H9 (cell line): ENCODE measurements around the gene TREML2. TPM values are rescaled to one million over a fixed set of nuclear protein-coding genes. Genes with fewer than 3 reads are reported as not detected.

Source experiments
- DNase-seq: peaks from one replicate; pipeline ENCODE4 v3.0.0-alpha.2; 2017
- H2AFZ ChIP-seq: one replicate; pipeline ENCODE4 v1.6.1; 2013; ENCODE audit warnings: mild to moderate bottlenecking, low read length, control low read depth, moderate library complexity
- H2AK5ac ChIP-seq: 2 replicates; pipeline ENCODE4 v1.6.1; 2013; ENCODE audit warnings: low read length, control low read depth, mixed read lengths; ENCODE audit not compliant: insufficient read length
- H2BK120ac ChIP-seq: one replicate; pipeline ENCODE4 v1.6.1; 2013; ENCODE audit warnings: low read depth, mild to moderate bottlenecking, low read length, control low read depth, inconsistent platforms; ENCODE audit not compliant: poor library complexity, severe bottlenecking
- H2BK12ac ChIP-seq: 2 replicates; pipeline ENCODE4 v1.6.1; 2013; ENCODE audit warnings: low read length, control low read depth, mixed read lengths, low read depth; ENCODE audit not compliant: insufficient read length
- H2BK15ac ChIP-seq: 2 replicates; pipeline ENCODE4 v1.6.1; 2013; ENCODE audit warnings: low read depth, low read length, control low read depth
- H2BK20ac ChIP-seq: one replicate; pipeline ENCODE4 v1.6.1; 2013; ENCODE audit warnings: low read depth, mild to moderate bottlenecking, low read length, control low read depth, inconsistent platforms; ENCODE audit not compliant: poor library complexity, severe bottlenecking
- H2BK5ac ChIP-seq: 2 replicates; pipeline ENCODE4 v1.6.1; 2013; ENCODE audit warnings: low read length, control low read depth, mixed read lengths; ENCODE audit not compliant: insufficient read length
- H3K14ac ChIP-seq: 2 replicates; pipeline ENCODE4 v1.6.1; 2013; ENCODE audit warnings: low read length, control low read depth; ENCODE audit not compliant: insufficient read depth
- H3K18ac ChIP-seq: 2 replicates; pipeline ENCODE4 v1.6.1; 2013; ENCODE audit warnings: low read depth, mild to moderate bottlenecking, mixed read lengths, low read length, control low read depth; ENCODE audit not compliant: insufficient read length
- H3K23ac ChIP-seq: 2 replicates; pipeline ENCODE4 v1.6.1; 2013; ENCODE audit warnings: low read length, control low read depth, mixed read lengths, low read depth; ENCODE audit not compliant: insufficient read length
- H3K23me2 ChIP-seq: 2 replicates; pipeline ENCODE4 v1.6.1; 2013; ENCODE audit warnings: low read depth, mild to moderate bottlenecking, mixed read lengths, low read length, control low read depth; ENCODE audit not compliant: insufficient read length, poor library complexity, severe bottlenecking
- H3K27ac ChIP-seq: 2 replicates; pipeline ENCODE4 v1.5.1; 2013; ENCODE audit warnings: low read length, control low read depth, mixed read lengths, low read depth; ENCODE audit not compliant: insufficient read length
- H3K27me3 ChIP-seq: 2 replicates; pipeline ENCODE4 v1.6.1; 2013; ENCODE audit warnings: low read length, control low read depth, inconsistent platforms; ENCODE audit not compliant: insufficient read depth
- H3K4ac ChIP-seq: 2 replicates; pipeline ENCODE4 v1.6.1; 2013; ENCODE audit warnings: low read depth, mild to moderate bottlenecking, control low read depth, inconsistent platforms, low read length, moderate library complexity
- H3K4me1 ChIP-seq: 2 replicates; pipeline ENCODE4 v1.6.1; 2013; ENCODE audit warnings: low read length, control low read depth, inconsistent platforms; ENCODE audit not compliant: insufficient read depth
- H3K4me2 ChIP-seq: 2 replicates; pipeline ENCODE4 v1.6.1; 2013; ENCODE audit warnings: low read length, control low read depth, mixed read lengths; ENCODE audit not compliant: insufficient read length, insufficient read depth
- H3K56ac ChIP-seq: 2 replicates; pipeline ENCODE4 v1.6.1; 2013; ENCODE audit warnings: low read depth, mild to moderate bottlenecking, mixed read lengths, low read length, control low read depth; ENCODE audit not compliant: insufficient read length
- H3K79me1 ChIP-seq: 2 replicates; pipeline ENCODE4 v1.6.1; 2013; ENCODE audit warnings: low read depth, mild to moderate bottlenecking, moderate library complexity, low read length, control low read depth, inconsistent platforms; ENCODE audit not compliant: insufficient read depth, poor library complexity, severe bottlenecking
- H3K79me2 ChIP-seq: 2 replicates; pipeline ENCODE4 v1.6.1; 2013; ENCODE audit warnings: low read length, control low read depth, inconsistent platforms; ENCODE audit not compliant: insufficient read depth
- H3K9ac ChIP-seq: 2 replicates; pipeline ENCODE4 v1.6.1; 2013; ENCODE audit warnings: low read length, control low read depth, mixed read lengths; ENCODE audit not compliant: insufficient read length; ENCODE audit errors: extremely low read depth
- H3K9me3 ChIP-seq: one replicate; pipeline ENCODE4 v1.6.1; 2013; ENCODE audit warnings: low read depth, low read length, inconsistent platforms; ENCODE audit not compliant: control insufficient read depth
- H3T11ph ChIP-seq: one replicate; pipeline ENCODE4 v1.6.1; 2013; ENCODE audit warnings: mild to moderate bottlenecking, low read length, control low read depth, inconsistent platforms
- H4K20me1 ChIP-seq: one replicate; pipeline ENCODE4 v1.6.1; 2013; ENCODE audit not compliant: control insufficient read depth, insufficient read length, insufficient read depth
- H4K5ac ChIP-seq: 2 replicates; pipeline ENCODE4 v1.6.1; 2013; ENCODE audit warnings: low read depth, mild to moderate bottlenecking, mixed read lengths, low read length, control low read depth; ENCODE audit not compliant: insufficient read length
- H4K8ac ChIP-seq: replicated peaks from 2 replicates; pipeline ENCODE4 v1.6.1; 2013; ENCODE audit warnings: low read length, control low read depth, mixed read lengths, low read depth; ENCODE audit not compliant: insufficient read length
- H4K91ac ChIP-seq: 2 replicates; pipeline ENCODE4 v1.6.1; 2013; ENCODE audit warnings: low read depth, mild to moderate bottlenecking, moderate library complexity, mixed read lengths, low read length, control low read depth; ENCODE audit not compliant: insufficient read length
- H3K27ac Mint-ChIP-seq, 3 experiments: 2 replicates in 2 of 3; 3 replicates in 1 of 3; pipeline ENCODE4 v1.8.0; 2020 to 2021; ENCODE audit warnings: mixed read lengths in 3 of 3, mild to moderate bottlenecking in 1 of 3, moderate library complexity in 1 of 3
- H3K27me3 Mint-ChIP-seq: 2 replicates; pipeline ENCODE4 v1.8.0; 2021; ENCODE audit warnings: low read depth, mild to moderate bottlenecking, moderate library complexity, mixed read lengths
- H3K36me3 Mint-ChIP-seq, 3 experiments: 2 replicates in 2 of 3; 3 replicates in 1 of 3; pipeline ENCODE4 v1.8.0; 2020 to 2021; ENCODE audit warnings: low read depth in 3 of 3, mixed read lengths in 3 of 3; ENCODE audit not compliant: insufficient read depth in 1 of 3
- H3K4me1 Mint-ChIP-seq, 2 experiments: 2 replicates each; pipeline ENCODE4 v1.8.0; 2020; ENCODE audit warnings: mixed read lengths in 2 of 2
- H3K4me3 Mint-ChIP-seq, 2 experiments: 2 replicates in 1 of 2; 3 replicates in 1 of 2; pipeline ENCODE4 v1.8.0; 2020 to 2021; ENCODE audit warnings: mild to moderate bottlenecking in 2 of 2, mixed read lengths in 2 of 2, moderate library complexity in 1 of 2
- H3K9me3 Mint-ChIP-seq, 2 experiments: 2 replicates in 1 of 2; 3 replicates in 1 of 2; pipeline ENCODE4 v1.8.0; 2020; ENCODE audit warnings: mild to moderate bottlenecking in 2 of 2, mixed read lengths in 2 of 2, moderate library complexity in 1 of 2
- WGBS: extraction: QIAGEN DNeasy Blood & Tissue Kit; methylation state at CpG from one replicate; pipeline ENCODE4 v1.1.7; 2013; ENCODE audit warnings: missing lambda C conversion rate, low lambda C conversion rate, mixed read lengths; ENCODE audit not compliant: insufficient read length; ENCODE audit errors: extremely low coverage; 5-methylcytosine and 5-hydroxymethylcytosine counted together
- total RNA-seq: library from RNA; stranded (reverse); gene quantifications from 2 replicates; pipeline ENCODE4 v1.2.1, GENCODE V29; 2021
- TF ChIP-seq, protein P1 (sequence below): fragments of 200-600 bp; sonication (generic); conservative IDR thresholded peaks from 3 replicates; pipeline ENCODE4 v1.8.0; 2021; ENCODE audit warnings: antibody characterized with exemption, mild to moderate bottlenecking

The TREML2 gene
- total RNA-seq, 1 experiment from 2014 or later = 0.07 TPM

DNA sequence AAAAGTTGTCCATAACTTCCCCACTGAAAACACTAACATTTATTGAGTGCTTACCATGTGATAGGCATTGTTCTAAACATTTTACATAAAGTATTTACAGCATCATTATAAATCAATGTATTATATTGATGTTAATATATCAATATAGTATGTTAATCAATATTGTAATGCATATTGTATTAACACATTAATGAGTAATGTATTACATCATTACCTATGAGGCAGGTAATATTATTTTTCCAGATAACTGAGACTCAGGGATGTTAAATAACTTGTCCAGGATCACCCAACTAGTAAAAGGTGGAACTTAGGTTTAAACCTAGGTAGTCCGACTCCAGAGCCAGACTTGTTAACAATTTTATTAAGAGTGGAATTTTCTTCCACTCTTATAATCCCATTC is 25.9 kb downstream of the TREML2 start:
- no peaks in the 10 kb centered on the region for H3K79me1 ChIP-seq
- H3K4me2 ChIP-seq = no peak overlapping the region
- no CpG with 5 or more reads among the region's 1 CpG for WGBS
- no peaks in the 10 kb centered on the region for H3K9me3 ChIP-seq
- no peak overlapping the region for H2BK20ac ChIP-seq
- TF ChIP-seq, protein P1, sequence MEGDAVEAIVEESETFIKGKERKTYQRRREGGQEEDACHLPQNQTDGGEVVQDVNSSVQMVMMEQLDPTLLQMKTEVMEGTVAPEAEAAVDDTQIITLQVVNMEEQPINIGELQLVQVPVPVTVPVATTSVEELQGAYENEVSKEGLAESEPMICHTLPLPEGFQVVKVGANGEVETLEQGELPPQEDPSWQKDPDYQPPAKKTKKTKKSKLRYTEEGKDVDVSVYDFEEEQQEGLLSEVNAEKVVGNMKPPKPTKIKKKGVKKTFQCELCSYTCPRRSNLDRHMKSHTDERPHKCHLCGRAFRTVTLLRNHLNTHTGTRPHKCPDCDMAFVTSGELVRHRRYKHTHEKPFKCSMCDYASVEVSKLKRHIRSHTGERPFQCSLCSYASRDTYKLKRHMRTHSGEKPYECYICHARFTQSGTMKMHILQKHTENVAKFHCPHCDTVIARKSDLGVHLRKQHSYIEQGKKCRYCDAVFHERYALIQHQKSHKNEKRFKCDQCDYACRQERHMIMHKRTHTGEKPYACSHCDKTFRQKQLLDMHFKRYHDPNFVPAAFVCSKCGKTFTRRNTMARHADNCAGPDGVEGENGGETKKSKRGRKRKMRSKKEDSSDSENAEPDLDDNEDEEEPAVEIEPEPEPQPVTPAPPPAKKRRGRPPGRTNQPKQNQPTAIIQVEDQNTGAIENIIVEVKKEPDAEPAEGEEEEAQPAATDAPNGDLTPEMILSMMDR = no peak
- H3K27ac ChIP-seq = no peak overlapping the region
- H4K20me1 ChIP-seq = no peaks in the 10 kb centered on the region
- no peak overlapping the region for H4K8ac ChIP-seq
- no peak overlapping the region for H3K4me3 Mint-ChIP-seq
- H4K91ac ChIP-seq = no peak overlapping the region
- H2AFZ ChIP-seq = no peak overlapping the region
- H2BK15ac ChIP-seq = no peak overlapping the region
- no peak overlapping the region for H2BK120ac ChIP-seq
- H3K36me3 Mint-ChIP-seq = peaks cover 0 to 8% (median 2%) of the 10 kb centered on the region in 3 experiments; a peak in 3 of 7 replicates
- peaks cover 23 to 26% of the 10 kb centered on the region in 2 experiments for H3K4me1 Mint-ChIP-seq
- no peaks in the 10 kb centered on the region for H3K27me3 ChIP-seq
- no peak overlapping the region for H2BK12ac ChIP-seq
- peaks cover 8% of the 10 kb centered on the region for H3K27me3 Mint-ChIP-seq
- no peak for DNase-seq
- H3K4me1 ChIP-seq = peaks cover 4% of the 10 kb centered on the region; the same call in 1 of the 2 replicates
- H2AK5ac ChIP-seq = no peak overlapping the region
- H2BK5ac ChIP-seq = no peak overlapping the region
- peaks cover 6 to 9% of the 10 kb centered on the region in 2 experiments; a peak in 4 of 5 replicates for H3K9me3 Mint-ChIP-seq
- no peak overlapping the region for H3K23ac ChIP-seq
- no peaks in the 10 kb centered on the region for H3K79me2 ChIP-seq
- no peak overlapping the region for H3K14ac ChIP-seq
- no peaks in the 10 kb centered on the region for H3K23me2 ChIP-seq
- H3K56ac ChIP-seq = no peak overlapping the region
- H3T11ph ChIP-seq = no peak overlapping the region
- no peak overlapping the region for H3K9ac ChIP-seq
- no peak overlapping the region for H4K5ac ChIP-seq
- no peak overlapping the region for H3K18ac ChIP-seq
- H3K27ac Mint-ChIP-seq = no peak overlapping the region
- H3K4ac ChIP-seq = no peak overlapping the region
